ENCODE data around the gene PSRC1.
"Not testable (repeated sequence)": the region's sequence is repeated elsewhere in the genome, so short reads cannot be mapped to it uniquely, and the experiment has no call there.

Gene PSRC1

GRCh38 chr1:109306832-109307273, 23.9 kb upstream of the PSRC1 start, which contains the start of gene MYBPHL:
MYBPHL (minus strand) TSS chr1:109307011; CDS start chr1:109306991, 20 bp downstream.
- ChIA-PET POLR2A (ENCODE audit: low non-redundant PET) (no interaction called here), CTCF (no interaction called here)
- DNase-seq (ENCODE audit: low spot score), result no peak
- no peak within 1 kb of the TSS for H3K27ac ChIP-seq
- no peak for TF ChIP-seq CTCF (conservative IDR thresholded peaks at IDR 0.05; ENCODE audit: low read depth)

GRCh38 chr1:109305991-109306390, 23.0 kb upstream of the PSRC1 start:
- CTCF ChIA-PET, result interaction anchor here (0.5 kb wide), 1 partner anchor 165 kb away, joined by 4 read pairs; no protein-coding TSS in a partner anchor
- H3K27ac ChIP-seq; DNase-seq (ENCODE audit: low spot score); POLR2A ChIA-PET (ENCODE audit: low non-redundant PET): not testable (repeated sequence)

- no peak for TF ChIP-seq CTCF (conservative IDR thresholded peaks at IDR 0.05; ENCODE audit: low read depth)
- no peak for DNase-seq (ENCODE audit: low spot score)
- ChIA-PET POLR2A (ENCODE audit: low non-redundant PET) (no interaction called here), CTCF (interaction anchor here (1.0 kb wide), 1 partner anchor 57 kb away, joined by 3 read pairs; no protein-coding TSS in a partner anchor)
- H3K27ac ChIP-seq, result no peak overlapping the region
Observed at GRCh38 chr1:109304226-109304920, 21.4 kb upstream of the PSRC1 start.

GRCh38 chr1:109301874-109302273, 18.9 kb upstream of the PSRC1 start:
- no peak for TF ChIP-seq CTCF (conservative IDR thresholded peaks at IDR 0.05; ENCODE audit: low read depth)
- POLR2A ChIA-PET (ENCODE audit: low non-redundant PET), result no interaction called here
- CTCF ChIA-PET, result no interaction called here

GRCh38 chr1:109300650-109301151, 17.8 kb upstream of the PSRC1 start:
- no peak for DNase-seq (ENCODE audit: low spot score)
- POLR2A ChIA-PET (ENCODE audit: low non-redundant PET), result no interaction called here
- TF ChIP-seq CTCF (conservative IDR thresholded peaks at IDR 0.05; ENCODE audit: low read depth), result no peak
- no peak overlapping the region for H3K27ac ChIP-seq
- CTCF ChIA-PET, result no interaction called here

More at GRCh38 chr1:109301874-109302273, 18.9 kb upstream of the PSRC1 start:
- DNase-seq (ENCODE audit: low spot score), result no peak
- H3K27ac ChIP-seq, result no peak overlapping the region

- no peak overlapping the region for H3K27ac ChIP-seq
- POLR2A ChIA-PET (ENCODE audit: low non-redundant PET), result no interaction called here
- no peak for TF ChIP-seq CTCF (conservative IDR thresholded peaks at IDR 0.05; ENCODE audit: low read depth)
- no peak for DNase-seq (ENCODE audit: low spot score)
- CTCF ChIA-PET, result no interaction called here
Observed at GRCh38 chr1:109299558-109300343, 16.8 kb upstream of the PSRC1 start.

All from RWPE1 (cell line).